ENCODE measurements around the gene PTPRA.
"Not testable (repeated sequence)": the region's sequence is repeated elsewhere in the genome, so short reads cannot be mapped to it uniquely, and the experiment has no call there.

The PTPRA gene

GRCh38 chr20:3074812-3075211 lies 201.5 kb downstream of the PTPRA start:
- DNase-seq (ENCODE audit: low spot score), result no peak

- DNase-seq (ENCODE audit: low spot score), result not testable (repeated sequence)
Observed at GRCh38 chr20:3075315-3075714, 202.0 kb downstream of the PTPRA start.

GRCh38 chr20:3077618-3078134 lies 204.4 kb downstream of the PTPRA start:
- DNase-seq (ENCODE audit: low spot score), result no peak

GRCh38 chr20:3080939-3081388 lies 207.7 kb downstream of the PTPRA start:
- no peak for DNase-seq (ENCODE audit: low spot score)

- DNase-seq (ENCODE audit: low spot score), result no peak
Observed at GRCh38 chr20:3081641-3082040, 208.4 kb downstream of the PTPRA start.

GRCh38 chr20:3082306-3082951 lies 209.1 kb downstream of the PTPRA start:
- no peak for DNase-seq (ENCODE audit: low spot score)

GRCh38 chr20:3082955-3083952 lies 210.0 kb downstream of the PTPRA start:
- no peak for DNase-seq (ENCODE audit: low spot score)

- DNase-seq (ENCODE audit: low spot score), result no peak
Observed at GRCh38 chr20:3084283-3084985, 211.2 kb downstream of the PTPRA start, which contains the start of gene AVP. Gene AVP, minus strand, starts transcription at chr20:3084724. Its CDS starts 50 bp downstream, at chr20:3084674.

GRCh38 chr20:3084986-3085360 lies 211.7 kb downstream of the PTPRA start:
- no peak for DNase-seq (ENCODE audit: low spot score)

- DNase-seq (ENCODE audit: low spot score), result no peak
Observed at GRCh38 chr20:3085571-3086072, 212.3 kb downstream of the PTPRA start.

- DNase-seq (ENCODE audit: low spot score), result no peak
Observed at GRCh38 chr20:3088031-3088430, 214.8 kb downstream of the PTPRA start.

Measured in CD4-positive, alpha-beta T cell treated with Interleukin-6 at 100 ng/mL for 8 hours (primary cell).